ENCODE results near the gene UVRAG.

UVRAG gene

GRCh38 chr11:75792127-75792731 lies 22.8 kb upstream of the UVRAG start:
- no peak for TF ChIP-seq CTCF (IDR thresholded peaks at IDR 0.05; ENCODE audit: control insufficient read depth, extremely low read depth, insufficient read depth)

GRCh38 chr11:75792997-75793800 lies 21.8 kb upstream of the UVRAG start:
- DNase-seq (ENCODE audit: low read depth), result no peak
- no peak overlapping the region for H3K4me3 ChIP-seq (ENCODE audit: low read depth, low read length)

More at GRCh38 chr11:75792127-75792731, 22.8 kb upstream of the UVRAG start:
- DNase-seq (ENCODE audit: low read depth), result no peak
- no peak overlapping the region for H3K4me3 ChIP-seq (ENCODE audit: low read depth, low read length)

DNA sequence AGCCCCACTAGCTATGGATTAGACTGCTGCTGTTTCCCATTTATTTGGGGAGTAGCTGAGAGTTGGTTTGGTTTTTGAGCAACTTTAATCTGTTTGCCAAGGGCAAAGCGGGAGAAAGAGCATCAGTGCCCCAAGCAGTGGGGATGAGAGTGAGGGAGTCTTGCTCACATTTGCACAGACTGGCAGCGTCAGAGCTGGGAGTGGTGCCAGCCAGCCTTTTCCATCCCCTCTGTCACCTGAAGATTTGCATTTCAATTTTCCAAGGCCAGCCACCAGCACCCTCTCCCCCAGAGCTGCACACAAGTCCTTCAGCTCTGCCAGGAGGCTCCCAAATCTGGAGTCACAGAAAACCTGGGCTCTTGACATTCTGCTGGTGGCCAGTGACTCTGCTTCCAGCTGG lies 21.0 kb upstream of the UVRAG start:
- no peak for DNase-seq (ENCODE audit: low read depth)
- no peak for TF ChIP-seq CTCF (IDR thresholded peaks at IDR 0.05; ENCODE audit: control insufficient read depth, extremely low read depth, insufficient read depth)

More at GRCh38 chr11:75792997-75793800, 21.8 kb upstream of the UVRAG start:
- no peak for TF ChIP-seq CTCF (IDR thresholded peaks at IDR 0.05; ENCODE audit: control insufficient read depth, extremely low read depth, insufficient read depth)

GRCh38 chr11:75795276-75796090 lies 19.5 kb upstream of the UVRAG start:
- DNase-seq (ENCODE audit: low read depth), result no peak
- H3K4me3 ChIP-seq (ENCODE audit: low read depth, low read length), result no peak overlapping the region
- TF ChIP-seq CTCF (IDR thresholded peaks at IDR 0.05; ENCODE audit: control insufficient read depth, extremely low read depth, insufficient read depth), result no peak

More for the DNA sequence above, 21.0 kb upstream of the UVRAG start:
- no peak overlapping the region for H3K4me3 ChIP-seq (ENCODE audit: low read depth, low read length)

- no peak for DNase-seq (ENCODE audit: low read depth)
- no peak overlapping the region for H3K4me3 ChIP-seq (ENCODE audit: low read depth, low read length)
- no peak for TF ChIP-seq CTCF (IDR thresholded peaks at IDR 0.05; ENCODE audit: control insufficient read depth, extremely low read depth, insufficient read depth)
These were observed 18.9 kb upstream of the UVRAG start for GRCh38 chr11:75796091-75796435.

GRCh38 chr11:75797116-75797515 lies 17.9 kb upstream of the UVRAG start:
- H3K4me3 ChIP-seq (ENCODE audit: low read depth, low read length), result no peak overlapping the region
- no peak for TF ChIP-seq CTCF (IDR thresholded peaks at IDR 0.05; ENCODE audit: control insufficient read depth, extremely low read depth, insufficient read depth)
- DNase-seq (ENCODE audit: low read depth), result no peak

Measured in LNCaP clone FGC (cell line).